ENCODE results near the gene SOCS1.
"Not testable (repeated sequence)": the region's sequence is repeated elsewhere in the genome, so short reads cannot be mapped to it uniquely, and the experiment has no call there.

SOCS1 gene

DNA sequence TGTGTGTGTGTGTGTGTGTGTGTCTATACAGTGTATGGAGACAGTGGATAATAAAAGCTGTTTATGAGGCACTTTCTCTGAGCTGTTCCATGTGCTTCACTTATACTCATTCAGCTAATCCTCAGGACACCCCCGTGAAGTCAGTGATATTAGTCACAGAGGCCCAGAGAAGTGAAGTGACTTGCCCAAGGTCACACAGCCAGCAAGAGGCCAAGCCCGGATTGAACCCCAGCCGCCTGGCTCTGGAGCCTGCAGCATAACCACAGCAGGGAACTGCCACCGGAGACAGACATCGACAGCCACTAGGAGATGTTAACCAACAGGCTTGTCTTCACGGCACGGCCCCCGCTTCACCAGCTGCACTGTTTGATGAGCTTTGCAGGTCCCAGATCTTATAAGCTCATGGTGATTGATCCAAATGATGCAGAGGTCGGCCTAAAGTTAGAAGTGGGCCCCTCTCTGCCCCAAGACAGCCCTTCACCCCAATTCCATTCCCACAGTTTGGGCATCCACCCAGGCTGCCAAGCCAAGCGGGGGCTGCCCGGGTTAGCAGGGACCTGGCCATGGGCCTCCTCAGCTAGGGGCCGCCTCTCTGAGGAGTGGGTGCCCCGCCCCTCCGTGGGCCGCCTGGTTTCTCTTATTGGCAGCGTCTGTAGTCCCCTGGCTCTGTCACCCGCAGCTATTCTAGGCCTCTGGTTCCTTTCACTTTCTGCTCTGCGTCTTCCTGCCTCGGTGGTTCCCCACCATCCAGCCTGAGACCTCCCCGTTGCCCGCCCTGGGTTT, 30.9 kb downstream of the SOCS1 start:
- DNase-seq (ENCODE audit: low read depth, low spot score): no peak

- DNase-seq (ENCODE audit: low read depth, low spot score): no peak
These were observed 31.7 kb downstream of the SOCS1 start for GRCh38 chr16:11224096-11224893.

DNA sequence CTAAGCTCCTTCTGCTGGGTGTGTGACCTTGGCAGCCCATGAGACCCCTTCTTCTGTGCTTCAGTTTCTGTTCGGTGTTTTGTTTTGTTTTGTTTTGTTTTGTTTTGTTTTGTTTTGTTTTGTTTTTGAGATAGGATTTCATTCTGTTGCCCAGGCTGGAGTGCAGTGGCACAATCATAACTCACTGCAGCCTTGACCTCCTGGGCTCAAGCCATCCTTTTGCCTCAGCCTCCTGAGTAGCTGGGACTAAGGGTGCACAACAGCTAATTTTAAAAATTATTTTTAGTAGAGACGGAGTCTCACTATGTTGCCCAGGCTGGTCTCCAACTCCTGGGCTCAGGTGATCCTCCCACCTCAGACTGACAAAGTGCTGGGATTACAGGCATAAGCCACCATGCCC, 35.5 kb downstream of the SOCS1 start:
- not testable (repeated sequence) for DNase-seq (ENCODE audit: low read depth, low spot score)

DNA sequence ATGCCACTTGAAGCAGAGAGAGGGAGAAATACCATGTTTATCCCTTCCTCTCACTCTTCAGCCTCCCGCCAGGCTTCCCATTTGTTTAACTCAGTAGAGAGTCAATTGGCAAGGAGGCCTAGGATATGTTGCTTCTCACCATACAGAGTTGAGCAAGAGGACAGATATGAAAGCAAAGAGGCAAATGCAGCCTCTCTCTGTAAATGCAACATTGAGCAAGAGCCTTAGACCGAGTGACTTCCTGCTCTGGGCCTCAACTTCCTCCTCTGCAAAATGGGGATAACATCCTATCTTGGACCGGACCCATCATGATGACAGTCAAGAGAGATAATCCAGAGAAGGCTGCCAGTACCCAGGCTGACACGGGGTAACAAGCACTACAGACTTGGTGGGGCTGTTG, 36.8 kb downstream of the SOCS1 start:
- DNase-seq (ENCODE audit: low read depth, low spot score): no peak

DNA sequence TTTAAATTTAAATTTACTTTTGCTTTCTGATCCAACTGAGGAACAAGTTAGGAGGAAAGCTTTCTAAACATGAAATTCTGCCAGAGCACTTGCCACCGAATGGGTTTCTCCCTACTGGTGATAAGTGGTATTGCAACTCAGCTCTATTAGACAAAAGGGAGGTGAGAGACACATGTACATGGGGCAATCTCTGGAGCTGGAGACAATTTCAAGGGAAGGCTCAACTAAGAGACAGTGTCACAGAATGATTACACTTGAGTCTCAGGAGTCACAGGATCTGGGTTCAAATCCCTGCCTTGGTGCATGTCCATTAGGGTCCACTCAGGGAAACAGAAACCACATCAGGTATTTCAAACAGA, 37.4 kb downstream of the SOCS1 start:
- no peak for DNase-seq (ENCODE audit: low read depth, low spot score)

DNA sequence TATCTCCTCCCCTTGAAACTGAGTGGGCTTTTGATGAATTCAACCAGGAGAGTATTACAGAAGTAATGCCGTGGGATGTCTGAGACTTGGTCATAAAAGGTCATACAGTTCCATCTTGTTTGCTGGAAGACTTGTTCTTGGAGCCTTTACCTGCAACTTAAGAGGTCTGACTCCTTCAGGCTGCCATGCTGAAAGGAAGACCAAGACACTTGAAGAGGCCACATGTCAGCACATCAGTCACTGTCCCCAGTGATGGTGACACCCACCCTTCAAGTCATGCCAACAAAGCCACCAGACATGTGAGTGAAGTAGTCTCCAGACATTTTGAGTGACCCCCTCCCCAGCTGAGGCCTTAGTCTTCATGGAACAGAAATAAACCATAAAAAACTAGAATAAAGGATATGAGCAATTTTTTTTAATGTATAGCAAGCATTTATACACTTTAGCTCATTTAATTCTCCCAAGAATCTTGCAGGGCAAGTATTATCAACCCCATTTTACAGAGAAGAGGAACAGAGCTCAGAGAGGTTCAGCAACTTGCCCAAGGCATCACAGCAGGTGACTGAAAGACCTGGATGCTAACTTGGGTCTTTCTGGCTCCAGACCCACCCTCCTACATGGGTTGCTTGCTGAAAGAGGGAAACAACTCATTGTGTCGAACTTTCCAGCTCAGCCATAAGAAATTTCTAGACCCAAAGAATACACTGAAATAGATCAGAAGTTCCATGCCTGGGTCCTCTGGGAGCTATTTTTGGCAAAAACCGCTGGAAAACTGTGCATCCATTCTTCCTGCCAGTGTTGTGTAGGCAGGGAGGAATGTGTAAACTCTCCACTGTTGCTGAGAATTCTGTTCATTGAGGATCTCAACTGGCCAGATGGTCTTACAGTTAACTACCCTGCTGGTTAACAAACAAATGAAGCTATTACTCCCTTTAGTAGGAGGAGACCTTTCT, 38.1 kb downstream of the SOCS1 start:
- DNase-seq (ENCODE audit: low read depth, low spot score): no peak

GRCh38 chr16:11215935-11216556, 40.0 kb downstream of the SOCS1 start:
- no peak for DNase-seq (ENCODE audit: low read depth, low spot score)

- DNase-seq (ENCODE audit: low read depth, low spot score): no peak
These were observed 42.2 kb downstream of the SOCS1 start for GRCh38 chr16:11213799-11214198.

DNA sequence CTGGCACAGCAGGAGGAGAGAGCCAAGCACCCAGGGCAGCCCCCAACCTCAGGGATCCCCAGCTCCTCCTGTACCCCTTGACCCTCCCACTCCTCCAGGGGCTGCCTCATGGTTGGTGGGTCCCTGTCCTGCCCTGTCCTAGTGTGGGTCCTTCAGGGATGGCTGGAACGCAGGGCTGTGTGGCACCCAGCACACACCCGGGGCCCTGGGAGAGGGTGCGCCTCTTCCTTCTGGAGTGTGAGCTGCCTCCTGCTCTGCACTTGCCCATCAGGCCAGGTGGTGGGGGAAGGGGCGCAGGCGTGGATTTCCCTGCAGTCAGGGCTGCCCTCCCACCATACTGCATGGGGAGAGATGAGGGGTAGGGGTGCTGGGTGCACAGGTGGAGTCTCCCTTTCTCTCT, 42.6 kb downstream of the SOCS1 start:
- no peak for DNase-seq (ENCODE audit: low read depth, low spot score)

DNA sequence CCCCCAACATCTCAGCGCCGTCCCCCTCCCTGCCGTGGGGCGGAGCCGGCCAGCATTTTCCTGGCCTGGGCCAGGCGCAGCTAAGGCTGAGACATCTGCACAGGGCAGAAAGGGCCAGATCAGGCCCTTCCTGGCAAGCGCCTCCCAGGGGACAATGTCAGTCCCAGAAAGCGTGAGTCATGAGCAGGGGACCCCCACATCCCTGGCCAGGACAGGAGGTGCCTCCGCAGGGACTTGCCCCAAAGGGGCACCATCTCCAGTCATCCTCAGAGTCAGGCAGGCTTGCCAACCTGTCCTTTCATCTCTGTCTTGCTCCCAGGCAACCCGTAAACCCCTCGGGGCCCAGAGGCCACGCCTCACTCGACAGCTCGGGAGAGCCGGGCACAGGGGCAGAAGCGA, 43.2 kb downstream of the SOCS1 start:
- DNase-seq (ENCODE audit: low read depth, low spot score): no peak

GRCh38 chr16:11211977-11212797, 43.8 kb downstream of the SOCS1 start:
- no peak for DNase-seq (ENCODE audit: low read depth, low spot score)

DNA sequence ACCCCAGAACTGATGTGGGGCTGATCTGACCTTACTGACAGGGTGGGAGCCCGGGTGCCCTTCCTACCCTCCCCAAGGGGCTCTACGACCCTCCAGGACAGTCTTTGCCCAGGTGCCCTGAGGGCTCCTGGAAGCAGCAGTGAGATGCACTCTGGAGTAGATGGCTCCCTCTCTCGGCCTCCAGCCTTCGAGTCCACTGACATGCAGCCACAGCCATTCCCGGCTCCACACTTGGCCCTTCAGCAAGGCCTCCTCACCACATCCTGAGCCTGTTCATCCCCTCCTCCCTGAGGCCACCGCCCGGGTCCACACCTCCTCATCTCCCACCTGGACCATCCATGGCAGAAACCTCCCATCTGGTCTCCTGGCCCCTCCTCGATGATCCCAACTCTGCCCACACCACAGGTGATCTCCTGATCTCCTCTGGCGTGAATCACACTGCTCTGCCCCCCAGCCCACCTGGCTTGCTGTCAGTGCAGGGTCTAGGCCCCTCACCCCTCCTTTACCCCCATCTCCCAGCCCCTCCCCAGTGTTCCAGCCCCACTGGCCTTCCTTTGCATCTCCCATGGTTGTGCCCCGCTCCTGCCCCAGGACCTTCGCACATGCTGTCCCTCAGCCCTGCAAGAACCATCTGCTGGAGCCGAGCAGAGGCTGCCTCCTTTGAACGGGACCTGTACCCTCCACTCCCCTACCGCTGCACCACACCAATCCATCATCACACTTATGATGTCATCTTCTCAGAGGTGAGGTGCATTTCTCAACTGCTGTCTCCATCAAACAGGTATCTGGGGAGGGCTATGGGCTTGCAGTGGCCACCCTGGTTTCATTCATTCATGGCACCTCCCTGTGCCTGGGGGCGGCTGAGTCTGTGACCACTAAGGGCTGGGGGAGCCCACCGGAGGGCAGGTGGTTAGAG, 44.7 kb downstream of the SOCS1 start:
- no peak for DNase-seq (ENCODE audit: low read depth, low spot score)

DNA sequence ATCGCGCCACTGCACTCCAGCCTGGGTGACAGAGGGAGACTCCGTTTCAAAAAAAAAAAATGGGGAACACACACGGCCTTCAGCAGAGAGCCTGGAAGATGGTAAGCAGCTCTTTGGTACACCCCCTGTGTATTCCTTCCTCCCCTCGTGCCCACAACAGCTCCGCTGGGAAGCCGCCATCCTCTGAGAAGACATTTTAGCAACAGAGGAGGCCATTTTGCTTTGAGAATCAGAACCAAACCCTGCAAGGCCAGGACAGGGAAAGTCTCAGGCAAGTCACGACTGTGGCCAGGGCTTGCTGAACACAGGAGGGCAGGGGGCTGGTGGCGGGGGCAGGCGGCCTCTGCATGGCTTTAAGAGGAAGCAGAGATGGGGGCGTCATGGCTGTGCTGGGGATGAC, 45.7 kb downstream of the SOCS1 start:
- DNase-seq (ENCODE audit: low read depth, low spot score): no peak

- DNase-seq (ENCODE audit: low read depth, low spot score): no peak
These were observed 46.9 kb downstream of the SOCS1 start for GRCh38 chr16:11208916-11209665.

DNA sequence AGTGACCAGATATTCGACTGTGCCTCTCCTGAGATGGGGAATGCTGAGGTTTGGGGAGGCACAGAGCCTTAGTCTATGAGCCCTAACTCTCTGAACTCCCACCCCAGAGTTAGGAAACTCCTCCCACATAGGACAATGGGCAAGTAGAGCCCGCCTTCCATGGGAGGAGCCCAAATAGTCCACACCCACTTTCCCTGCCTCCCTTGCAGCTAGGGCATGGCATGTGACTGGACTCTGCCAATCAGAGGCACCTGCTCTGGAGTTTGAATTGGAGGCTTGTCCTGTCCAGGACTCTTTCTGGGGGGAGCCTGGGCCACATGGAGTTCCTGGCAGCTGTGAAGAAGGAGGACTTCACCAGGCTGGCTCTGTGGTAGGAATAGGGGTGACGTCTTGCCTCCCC, 48.4 kb downstream of the SOCS1 start:
- DNase-seq (ENCODE audit: low read depth, low spot score): no peak

- DNase-seq (ENCODE audit: low read depth, low spot score): no peak
These were observed 50.0 kb downstream of the SOCS1 start for GRCh38 chr16:11205754-11206581.

- DNase-seq (ENCODE audit: low read depth, low spot score): no peak
These were observed 50.8 kb downstream of the SOCS1 start for GRCh38 chr16:11205065-11205699.
